Adrenal gland (tissue), 5 donors: Measurements from ENCODE around the gene CXCL6.

Experiments used
- POLR2A ChIP-seq, 2 donors: fragments of 450-650 bp; IDR thresholded peaks; one replicate each; pipeline ENCODE4 v1.6.1; 2017; ENCODE audit warnings: antibody characterized with exemption in 2 of 2, mild to moderate bottlenecking in 2 of 2, moderate library complexity in 1 of 2
- TF ChIP-seq, protein P1 (sequence below), 6 experiments: fragments of 450-650 bp in 4 of 6; fragments of 200-600 bp in 2 of 6; sonication (generic) in 1 of 6; IDR thresholded peaks; 1 replicate in 5 of 6; 2 replicates in 1 of 6; pipeline versions ENCODE4 v1.5.1 to v1.8.0; 2016 to 2021; ENCODE audit warnings: antibody characterized with exemption in 6 of 6, mild to moderate bottlenecking in 2 of 6, moderate library complexity in 1 of 6
- donor health status: DM: no; HTN: no; CAD: no.

- TF ChIP-seq, protein P1, sequence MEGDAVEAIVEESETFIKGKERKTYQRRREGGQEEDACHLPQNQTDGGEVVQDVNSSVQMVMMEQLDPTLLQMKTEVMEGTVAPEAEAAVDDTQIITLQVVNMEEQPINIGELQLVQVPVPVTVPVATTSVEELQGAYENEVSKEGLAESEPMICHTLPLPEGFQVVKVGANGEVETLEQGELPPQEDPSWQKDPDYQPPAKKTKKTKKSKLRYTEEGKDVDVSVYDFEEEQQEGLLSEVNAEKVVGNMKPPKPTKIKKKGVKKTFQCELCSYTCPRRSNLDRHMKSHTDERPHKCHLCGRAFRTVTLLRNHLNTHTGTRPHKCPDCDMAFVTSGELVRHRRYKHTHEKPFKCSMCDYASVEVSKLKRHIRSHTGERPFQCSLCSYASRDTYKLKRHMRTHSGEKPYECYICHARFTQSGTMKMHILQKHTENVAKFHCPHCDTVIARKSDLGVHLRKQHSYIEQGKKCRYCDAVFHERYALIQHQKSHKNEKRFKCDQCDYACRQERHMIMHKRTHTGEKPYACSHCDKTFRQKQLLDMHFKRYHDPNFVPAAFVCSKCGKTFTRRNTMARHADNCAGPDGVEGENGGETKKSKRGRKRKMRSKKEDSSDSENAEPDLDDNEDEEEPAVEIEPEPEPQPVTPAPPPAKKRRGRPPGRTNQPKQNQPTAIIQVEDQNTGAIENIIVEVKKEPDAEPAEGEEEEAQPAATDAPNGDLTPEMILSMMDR (IDR thresholded peaks at IDR 0.05): no peak
- TF ChIP-seq POLR2A (IDR thresholded peaks at IDR 0.05): no peak
These were observed 24.4 kb downstream of the CXCL6 start for GRCh38 chr4:73860917-73861316.
